ENCODE measurements around the gene PLIN3.
"Not testable (repeated sequence)": the region's sequence is repeated elsewhere in the genome, so short reads cannot be mapped to it uniquely, and the experiment has no call there.

The PLIN3 gene

GRCh38 chr19:4830332-4830731 is 37.1 kb downstream of the PLIN3 start:
- no peaks in the 10 kb centered on the region for H3K27me3 ChIP-seq (ENCODE audit: control insufficient read depth in 2 of 2, insufficient read depth in 2 of 2, low read length in 2 of 2)
- H3K36me3 ChIP-seq (ENCODE audit: control insufficient read depth in 2 of 2, insufficient read depth in 2 of 2, low read length in 2 of 2) = no peaks in the 10 kb centered on the region
- H3K9ac ChIP-seq (ENCODE audit: low read depth in 1 of 2, low read length in 2 of 2) = peak overlapping the region; percentile 90 to 99
- H3K4me1 ChIP-seq (ENCODE audit: control insufficient read depth in 2 of 2, insufficient read depth in 2 of 2, low read length in 2 of 2) = peaks cover 12 to 17% of the 10 kb centered on the region in 2 donors
- peak overlapping the region; percentile 90 to 91 for H3K27ac ChIP-seq (ENCODE audit: low read depth in 2 of 2, low read length in 2 of 2)
- H3K4me3 ChIP-seq (ENCODE audit: low read length in 2 of 2) = peak overlapping the region; percentile 79 to 92
- no peaks in the 10 kb centered on the region for H3K9me3 ChIP-seq (ENCODE audit: control insufficient read depth in 2 of 2, low read length in 2 of 2)

- no peaks in the 10 kb centered on the region for H3K9me3 ChIP-seq (ENCODE audit: control insufficient read depth in 2 of 2, low read length in 2 of 2)
- H3K9ac ChIP-seq (ENCODE audit: low read depth in 1 of 2, low read length in 2 of 2) = no peak overlapping the region
- H3K36me3 ChIP-seq (ENCODE audit: control insufficient read depth in 2 of 2, insufficient read depth in 2 of 2, low read length in 2 of 2) = no peaks in the 10 kb centered on the region
- peak overlapping the region in 1 of 2 donors; percentile 50 for H3K4me3 ChIP-seq (ENCODE audit: low read length in 2 of 2)
- peaks cover 12 to 17% of the 10 kb centered on the region in 2 donors for H3K4me1 ChIP-seq (ENCODE audit: control insufficient read depth in 2 of 2, insufficient read depth in 2 of 2, low read length in 2 of 2)
- peak overlapping the region; percentile 20 to 48 for H3K27ac ChIP-seq (ENCODE audit: low read depth in 2 of 2, low read length in 2 of 2)
- H3K27me3 ChIP-seq (ENCODE audit: control insufficient read depth in 2 of 2, insufficient read depth in 2 of 2, low read length in 2 of 2) = no peaks in the 10 kb centered on the region
Measured at GRCh38 chr19:4829001-4829712, 38.3 kb downstream of the PLIN3 start.

GRCh38 chr19:4823577-4823976 is 43.9 kb downstream of the PLIN3 start:
- H3K4me3 ChIP-seq (ENCODE audit: low read length in 2 of 2) = no peak overlapping the region
- peaks cover 2 to 3% of the 10 kb centered on the region in 2 donors for H3K4me1 ChIP-seq (ENCODE audit: control insufficient read depth in 2 of 2, insufficient read depth in 2 of 2, low read length in 2 of 2)
- H3K27ac ChIP-seq (ENCODE audit: low read depth in 2 of 2, low read length in 2 of 2) = no peak overlapping the region
- peaks cover 4 to 10% of the 10 kb centered on the region in 2 donors for H3K36me3 ChIP-seq (ENCODE audit: control insufficient read depth in 2 of 2, insufficient read depth in 2 of 2, low read length in 2 of 2)
- H3K9ac ChIP-seq (ENCODE audit: low read depth in 1 of 2, low read length in 2 of 2) = no peak overlapping the region
- no peaks in the 10 kb centered on the region for H3K9me3 ChIP-seq (ENCODE audit: control insufficient read depth in 2 of 2, low read length in 2 of 2)
- H3K27me3 ChIP-seq (ENCODE audit: control insufficient read depth in 2 of 2, insufficient read depth in 2 of 2, low read length in 2 of 2) = no peaks in the 10 kb centered on the region

GRCh38 chr19:4822354-4822753 is 45.1 kb downstream of the PLIN3 start:
- H3K27ac ChIP-seq (ENCODE audit: low read depth in 2 of 2, low read length in 2 of 2); H3K4me1 ChIP-seq (ENCODE audit: control insufficient read depth in 2 of 2, insufficient read depth in 2 of 2, low read length in 2 of 2); H3K27me3 ChIP-seq (ENCODE audit: control insufficient read depth in 2 of 2, insufficient read depth in 2 of 2, low read length in 2 of 2); H3K9ac ChIP-seq (ENCODE audit: low read depth in 1 of 2, low read length in 2 of 2); H3K9me3 ChIP-seq (ENCODE audit: control insufficient read depth in 2 of 2, low read length in 2 of 2); H3K4me3 ChIP-seq (ENCODE audit: low read length in 2 of 2): not testable (repeated sequence)
- H3K36me3 ChIP-seq (ENCODE audit: control insufficient read depth in 2 of 2, insufficient read depth in 2 of 2, low read length in 2 of 2) = peaks cover 15 to 22% of the 10 kb centered on the region in 2 donors

GRCh38 chr19:4821265-4821664 is 46.2 kb downstream of the PLIN3 start:
- Histone ChIP-seq H3K4me1 (ENCODE audit: control insufficient read depth in 2 of 2, insufficient read depth in 2 of 2, low read length in 2 of 2) (no peaks in the 10 kb centered on the region), H3K9ac (ENCODE audit: low read depth in 1 of 2, low read length in 2 of 2) (no peak overlapping the region), H3K36me3 (ENCODE audit: control insufficient read depth in 2 of 2, insufficient read depth in 2 of 2, low read length in 2 of 2) (peaks cover 22 to 24% of the 10 kb centered on the region in 2 donors), H3K27me3 (ENCODE audit: control insufficient read depth in 2 of 2, insufficient read depth in 2 of 2, low read length in 2 of 2) (no peaks in the 10 kb centered on the region), H3K27ac (ENCODE audit: low read depth in 2 of 2, low read length in 2 of 2) (no peak overlapping the region), H3K4me3 (ENCODE audit: low read length in 2 of 2) (no peak overlapping the region), H3K9me3 (ENCODE audit: control insufficient read depth in 2 of 2, low read length in 2 of 2) (no peaks in the 10 kb centered on the region)

GRCh38 chr19:4817467-4818277 is 49.8 kb downstream of the PLIN3 start:
- Histone ChIP-seq H3K4me3 (ENCODE audit: low read length in 2 of 2) (no peak overlapping the region), H3K27ac (ENCODE audit: low read depth in 2 of 2, low read length in 2 of 2) (no peak overlapping the region), H3K9me3 (ENCODE audit: control insufficient read depth in 2 of 2, low read length in 2 of 2) (no peaks in the 10 kb centered on the region), H3K27me3 (ENCODE audit: control insufficient read depth in 2 of 2, insufficient read depth in 2 of 2, low read length in 2 of 2) (no peaks in the 10 kb centered on the region), H3K4me1 (ENCODE audit: control insufficient read depth in 2 of 2, insufficient read depth in 2 of 2, low read length in 2 of 2) (peaks cover 4 to 13% of the 10 kb centered on the region in 2 donors), H3K36me3 (ENCODE audit: control insufficient read depth in 2 of 2, insufficient read depth in 2 of 2, low read length in 2 of 2) (peaks cover 22 to 24% of the 10 kb centered on the region in 2 donors), H3K9ac (ENCODE audit: low read depth in 1 of 2, low read length in 2 of 2) (no peak overlapping the region)

GRCh38 chr19:4816950-4817278 is 50.6 kb downstream of the PLIN3 start:
- H3K4me3 ChIP-seq (ENCODE audit: low read length in 2 of 2) = no peak overlapping the region
- H3K9ac ChIP-seq (ENCODE audit: low read depth in 1 of 2, low read length in 2 of 2) = no peak overlapping the region
- peaks cover 22% of the 10 kb centered on the region in 2 donors for H3K36me3 ChIP-seq (ENCODE audit: control insufficient read depth in 2 of 2, insufficient read depth in 2 of 2, low read length in 2 of 2)
- no peaks in the 10 kb centered on the region for H3K9me3 ChIP-seq (ENCODE audit: control insufficient read depth in 2 of 2, low read length in 2 of 2)
- H3K27me3 ChIP-seq (ENCODE audit: control insufficient read depth in 2 of 2, insufficient read depth in 2 of 2, low read length in 2 of 2) = no peaks in the 10 kb centered on the region
- peaks cover 7 to 14% of the 10 kb centered on the region in 2 donors for H3K4me1 ChIP-seq (ENCODE audit: control insufficient read depth in 2 of 2, insufficient read depth in 2 of 2, low read length in 2 of 2)
- H3K27ac ChIP-seq (ENCODE audit: low read depth in 2 of 2, low read length in 2 of 2) = no peak overlapping the region

- no peak overlapping the region for H3K4me3 ChIP-seq (ENCODE audit: low read length in 2 of 2)
- H3K9ac ChIP-seq (ENCODE audit: low read depth in 1 of 2, low read length in 2 of 2) = no peak overlapping the region
- H3K36me3 ChIP-seq (ENCODE audit: control insufficient read depth in 2 of 2, insufficient read depth in 2 of 2, low read length in 2 of 2) = peaks cover 22% of the 10 kb centered on the region in 2 donors
- H3K27me3 ChIP-seq (ENCODE audit: control insufficient read depth in 2 of 2, insufficient read depth in 2 of 2, low read length in 2 of 2) = no peaks in the 10 kb centered on the region
- H3K27ac ChIP-seq (ENCODE audit: low read depth in 2 of 2, low read length in 2 of 2) = no peak overlapping the region
- H3K4me1 ChIP-seq (ENCODE audit: control insufficient read depth in 2 of 2, insufficient read depth in 2 of 2, low read length in 2 of 2) = peaks cover 10 to 14% of the 10 kb centered on the region in 2 donors
- H3K9me3 ChIP-seq (ENCODE audit: control insufficient read depth in 2 of 2, low read length in 2 of 2) = no peaks in the 10 kb centered on the region
Measured at GRCh38 chr19:4816202-4816949, 51.1 kb downstream of the PLIN3 start.

- no peaks in the 10 kb centered on the region for H3K9me3 ChIP-seq (ENCODE audit: control insufficient read depth in 2 of 2, low read length in 2 of 2)
- H3K4me3 ChIP-seq (ENCODE audit: low read length in 2 of 2) = peak overlapping the region; percentile 32 to 60
- H3K36me3 ChIP-seq (ENCODE audit: control insufficient read depth in 2 of 2, insufficient read depth in 2 of 2, low read length in 2 of 2) = peaks cover 22% of the 10 kb centered on the region in 2 donors
- H3K27me3 ChIP-seq (ENCODE audit: control insufficient read depth in 2 of 2, insufficient read depth in 2 of 2, low read length in 2 of 2) = no peaks in the 10 kb centered on the region
- H3K9ac ChIP-seq (ENCODE audit: low read depth in 1 of 2, low read length in 2 of 2) = no peak overlapping the region
- H3K27ac ChIP-seq (ENCODE audit: low read depth in 2 of 2, low read length in 2 of 2) = no peak overlapping the region
- H3K4me1 ChIP-seq (ENCODE audit: control insufficient read depth in 2 of 2, insufficient read depth in 2 of 2, low read length in 2 of 2) = peaks cover 10 to 14% of the 10 kb centered on the region in 2 donors
Measured at GRCh38 chr19:4815426-4816201, 51.9 kb downstream of the PLIN3 start.
